Transverse colon (tissue), 4 donors: Measurements from ENCODE around the gene FZD8. TPM values are rescaled to one million over a fixed set of nuclear protein-coding genes. Genes with fewer than 3 reads are reported as not detected.

Experiments used
- DNase-seq: peaks from one replicate; pipeline ENCODE4 v3.0.0-alpha.2; 2019
- H3K27ac ChIP-seq, 4 donors: fragments of 200-600 bp; sonication (generic); 2 replicates each; pipeline ENCODE4 v1.5.1; 2016 to 2018; ENCODE audit warnings: inconsistent platforms in 4 of 4
- H3K27me3 ChIP-seq: fragments of 200-600 bp; sonication (generic); 2 replicates; pipeline ENCODE4 v1.5.1; 2017; ENCODE audit warnings: inconsistent platforms
- H3K36me3 ChIP-seq, 4 donors: fragments of 200-600 bp; sonication (generic); 2 replicates each; pipeline ENCODE4 v1.5.1; 2017 to 2019; ENCODE audit warnings: inconsistent platforms in 4 of 4
- H3K4me1 ChIP-seq, 4 donors: fragments of 200-600 bp; sonication (generic); 2 replicates each; pipeline ENCODE4 v1.5.1; 2017 to 2020; ENCODE audit warnings: inconsistent platforms in 4 of 4
- H3K4me3 ChIP-seq, 4 donors: fragments of 200-600 bp; sonication (generic); 1 replicate in 1 of 4; 2 replicates in 3 of 4; pipeline versions ENCODE4 v1.5.1 to v1.6.1; 2017 to 2019; ENCODE audit warnings: inconsistent platforms in 4 of 4
- H3K9me3 ChIP-seq, 2 donors: fragments of 200-600 bp; sonication (generic); 2 replicates each; pipeline ENCODE4 v1.5.1; 2017 to 2019; ENCODE audit warnings: inconsistent platforms in 2 of 2
- EP300 ChIP-seq: sonication (generic); formaldehyde crosslinking; IDR thresholded peaks from one replicate; pipeline ENCODE4 v1.6.1; 2017; ENCODE audit warnings: antibody characterized with exemption, low read depth
- POLR2A ChIP-seq: fragments of 450-650 bp; IDR thresholded peaks from one replicate; pipeline ENCODE4 v1.6.1; 2016; ENCODE audit warnings: antibody characterized with exemption, mild to moderate bottlenecking, moderate library complexity
- POLR2AphosphoS5 ChIP-seq, 3 donors: sonication (generic); formaldehyde crosslinking; IDR thresholded peaks; one replicate each; pipeline ENCODE4 v1.6.1; 2016; ENCODE audit warnings: antibody characterized with exemption in 3 of 3
- WGBS, 2 donors: methylation state at CpG; one replicate each; pipeline ENCODE4 v1.1.5; 2018; ENCODE audit warnings: low coverage in 1 of 2; 5-methylcytosine and 5-hydroxymethylcytosine counted together
- in situ Hi-C, 4 donors: fragments of 200-750 bp; cut with MboI; loops; one replicate each; pipeline versions ENCODE4 v1.15.0 to v1.15.1; 2017; ENCODE audit warnings: low sequenced_read_pairs in 3 of 4, low pct_ligation_motif_present in 1 of 4, low pct_unique_long_range_greater_than_20kb in 1 of 4
- intact Hi-C: fragments of 100-400 bp; cut with DNase I; formaldehyde crosslinking; loops from one replicate; pipeline ENCODE4 v1.15.1; 2023; ENCODE audit warnings: low total_unique reads
- total RNA-seq, 4 donors: library from RNA; depleted of rRNA; stranded (reverse); fragments of >200 nt; gene quantifications; one replicate each; pipeline ENCODE4 v1.1.0, GENCODE V29; 2016
- TF ChIP-seq, protein P1 (sequence below), 5 experiments: fragments of 200-600 bp in 3 of 5; fragments of 450-650 bp in 2 of 5; sonication (generic) in 3 of 5; IDR thresholded peaks; 1 replicate in 2 of 5; 2 replicates in 3 of 5; pipeline ENCODE4 v1.5.1; 2016 to 2017; ENCODE audit warnings: antibody characterized with exemption in 5 of 5, inconsistent platforms in 3 of 5, mild to moderate bottlenecking in 2 of 5, moderate library complexity in 1 of 5

The FZD8 gene
- total RNA-seq, 4 donors from 2014 or later: 8.6 to 14.9 (median 10.6) TPM

DNA sequence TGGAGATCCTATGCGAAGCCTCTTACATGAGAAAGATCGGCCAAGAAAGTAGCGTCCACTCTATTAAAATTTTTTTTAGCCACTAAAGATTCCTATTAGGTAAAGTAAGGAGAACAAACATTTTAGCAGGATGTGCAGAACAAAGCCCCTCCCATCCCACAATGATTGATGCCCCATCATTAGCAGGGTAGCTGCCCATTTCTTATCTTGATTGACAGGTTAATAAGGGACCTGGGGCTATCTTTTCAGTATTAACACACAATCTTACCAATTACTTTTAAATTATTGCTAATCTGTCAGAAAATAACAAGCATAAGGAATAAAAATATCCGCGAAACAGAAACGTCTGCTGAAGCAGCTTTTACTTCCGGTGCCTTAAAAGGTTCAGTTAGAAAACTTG is 5.1 kb downstream of the FZD8 start:
- H3K4me3 ChIP-seq: no peak overlapping the region
- peaks cover 0 to 17% (median 6%) of the 10 kb centered on the region in 4 donors for H3K4me1 ChIP-seq
- 69 to 84% methylated on average over 7 of the region's 7 CpGs for WGBS, 2 donors
- in situ Hi-C loops (loop anchor here (5.0 to 25.0 kb wide), 5 partner anchors 275 to 1150 kb away; no protein-coding TSS in a partner anchor), intact Hi-C loops (loop anchor here (5.0 to 10.0 kb wide), 2 partner anchors 1140 to 1248 kb away; no protein-coding TSS in a partner anchor)
- H3K27ac ChIP-seq: no peak overlapping the region
- no peak for DNase-seq
- no peaks in the 10 kb centered on the region for H3K9me3 ChIP-seq
- peaks cover 5% of the 10 kb centered on the region for H3K27me3 ChIP-seq
- TF ChIP-seq POLR2AphosphoS5 (IDR thresholded peaks at IDR 0.05) (no peak), POLR2A (no peak), EP300 (no peak)
- TF ChIP-seq, protein P1, sequence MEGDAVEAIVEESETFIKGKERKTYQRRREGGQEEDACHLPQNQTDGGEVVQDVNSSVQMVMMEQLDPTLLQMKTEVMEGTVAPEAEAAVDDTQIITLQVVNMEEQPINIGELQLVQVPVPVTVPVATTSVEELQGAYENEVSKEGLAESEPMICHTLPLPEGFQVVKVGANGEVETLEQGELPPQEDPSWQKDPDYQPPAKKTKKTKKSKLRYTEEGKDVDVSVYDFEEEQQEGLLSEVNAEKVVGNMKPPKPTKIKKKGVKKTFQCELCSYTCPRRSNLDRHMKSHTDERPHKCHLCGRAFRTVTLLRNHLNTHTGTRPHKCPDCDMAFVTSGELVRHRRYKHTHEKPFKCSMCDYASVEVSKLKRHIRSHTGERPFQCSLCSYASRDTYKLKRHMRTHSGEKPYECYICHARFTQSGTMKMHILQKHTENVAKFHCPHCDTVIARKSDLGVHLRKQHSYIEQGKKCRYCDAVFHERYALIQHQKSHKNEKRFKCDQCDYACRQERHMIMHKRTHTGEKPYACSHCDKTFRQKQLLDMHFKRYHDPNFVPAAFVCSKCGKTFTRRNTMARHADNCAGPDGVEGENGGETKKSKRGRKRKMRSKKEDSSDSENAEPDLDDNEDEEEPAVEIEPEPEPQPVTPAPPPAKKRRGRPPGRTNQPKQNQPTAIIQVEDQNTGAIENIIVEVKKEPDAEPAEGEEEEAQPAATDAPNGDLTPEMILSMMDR (IDR thresholded peaks at IDR 0.05): no peak
- H3K36me3 ChIP-seq: no peaks in the 10 kb centered on the region

DNA sequence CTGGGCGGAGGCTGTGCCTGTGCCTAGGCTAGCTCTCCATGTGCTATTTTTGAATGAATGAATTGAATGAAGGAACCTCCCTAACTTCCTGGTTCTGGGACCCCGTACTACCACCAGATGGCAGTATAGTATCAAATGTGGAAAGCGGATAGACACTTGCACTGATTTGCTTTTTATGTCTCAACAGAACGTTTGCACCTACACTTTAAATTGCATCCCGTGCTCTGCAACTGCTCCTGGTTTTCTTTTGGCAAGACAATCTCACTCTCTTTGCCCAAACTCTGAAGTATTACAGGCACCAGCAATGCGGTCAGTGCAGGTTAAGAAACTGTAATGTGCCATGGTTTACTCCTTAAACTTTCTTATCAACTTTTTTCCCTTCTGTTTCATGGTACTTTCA is 6.5 kb downstream of the FZD8 start:
- H3K4me3 ChIP-seq: no peak overlapping the region
- 8 to 22% methylated on average over 3 to 6 of the region's 6 CpGs for WGBS, 2 donors
- DNase-seq: peak; percentile 33
- intact Hi-C loops (loop anchor here (5.0 to 10.0 kb wide), 2 partner anchors 1142 to 1249 kb away; no protein-coding TSS in a partner anchor), in situ Hi-C loops (loop anchor here (5.0 to 25.0 kb wide), 5 partner anchors 277 to 1152 kb away; no protein-coding TSS in a partner anchor)
- TF ChIP-seq POLR2AphosphoS5 (IDR thresholded peaks at IDR 0.05): no peak
- no peak for TF ChIP-seq POLR2A
- TF ChIP-seq, protein P1 (IDR thresholded peaks at IDR 0.05): peak; percentile 87 to 92 (median 91)
- no peak for TF ChIP-seq EP300
- peaks cover 0 to 17% (median 6%) of the 10 kb centered on the region in 4 donors for H3K4me1 ChIP-seq
- H3K36me3 ChIP-seq: no peaks in the 10 kb centered on the region
- no peaks in the 10 kb centered on the region for H3K9me3 ChIP-seq
- no peak overlapping the region for H3K27ac ChIP-seq
- H3K27me3 ChIP-seq: peaks cover 5% of the 10 kb centered on the region

DNA sequence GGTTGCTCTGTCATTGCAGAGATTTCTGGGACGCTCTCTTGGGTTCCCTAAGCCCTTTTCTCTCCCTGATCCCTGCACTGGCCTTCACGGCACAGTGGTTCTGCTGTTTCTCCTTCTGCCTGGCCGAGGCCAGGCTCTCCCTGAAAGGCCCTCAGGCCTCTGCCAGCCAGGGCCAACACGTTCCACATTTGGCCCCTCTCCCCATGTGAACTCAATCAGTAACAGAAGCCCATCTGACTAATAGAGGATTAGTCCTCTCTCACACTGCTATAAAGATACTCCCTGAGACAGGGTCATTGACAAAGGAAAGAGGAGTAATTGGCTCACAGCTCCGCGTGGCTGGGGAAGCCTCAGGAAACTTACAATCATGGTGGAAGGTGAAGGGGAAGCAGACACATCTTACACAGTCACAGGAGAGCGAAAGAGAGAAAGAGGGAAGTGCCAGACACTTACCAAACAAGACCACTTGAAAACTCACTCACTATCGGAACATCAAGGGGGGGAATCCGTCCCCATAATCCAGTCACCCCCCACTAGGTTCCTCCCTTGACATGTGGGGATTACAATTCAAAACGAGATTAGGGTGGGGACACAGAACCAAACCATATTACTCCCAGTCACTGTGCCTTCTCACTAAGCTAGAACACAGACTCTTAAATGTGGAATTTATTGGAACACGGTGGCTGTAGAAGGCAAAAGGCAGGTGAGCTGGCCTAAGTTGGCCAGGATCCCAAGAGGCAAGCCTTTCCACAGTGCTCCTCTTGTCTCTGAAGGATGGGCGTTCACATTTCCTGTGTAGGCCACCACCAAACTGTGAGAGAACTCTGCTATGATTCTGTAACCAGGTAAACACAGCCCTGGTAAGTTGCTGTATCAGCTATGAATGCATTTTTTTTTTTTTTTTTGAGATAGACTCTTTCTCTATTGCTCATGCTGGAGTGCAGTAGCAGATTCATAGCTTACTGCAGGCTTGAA is 8.8 kb downstream of the FZD8 start:
- WGBS, 2 donors: 53 to 63% methylated on average over 9 to 12 of the region's 12 CpGs
- in situ Hi-C loops: loop anchor here (10.0 to 25.0 kb wide), 4 partner anchors 279 to 1154 kb away; no protein-coding TSS in a partner anchor
- no peaks in the 10 kb centered on the region for H3K9me3 ChIP-seq
- no peak for DNase-seq
- H3K4me3 ChIP-seq: no peak overlapping the region
- no peaks in the 10 kb centered on the region for H3K36me3 ChIP-seq
- no peak overlapping the region for H3K27ac ChIP-seq
- intact Hi-C loops: loop anchor here (10.0 kb wide), 1 partner anchor 1252 kb away; no protein-coding TSS in a partner anchor
- no peaks in the 10 kb centered on the region for H3K27me3 ChIP-seq
- peaks cover 0 to 11% (median 0%) of the 10 kb centered on the region in 4 donors for H3K4me1 ChIP-seq
- TF ChIP-seq EP300 (no peak), POLR2A (no peak), POLR2AphosphoS5 (IDR thresholded peaks at IDR 0.05) (no peak)
- TF ChIP-seq, protein P1 (IDR thresholded peaks at IDR 0.05): no peak

DNA sequence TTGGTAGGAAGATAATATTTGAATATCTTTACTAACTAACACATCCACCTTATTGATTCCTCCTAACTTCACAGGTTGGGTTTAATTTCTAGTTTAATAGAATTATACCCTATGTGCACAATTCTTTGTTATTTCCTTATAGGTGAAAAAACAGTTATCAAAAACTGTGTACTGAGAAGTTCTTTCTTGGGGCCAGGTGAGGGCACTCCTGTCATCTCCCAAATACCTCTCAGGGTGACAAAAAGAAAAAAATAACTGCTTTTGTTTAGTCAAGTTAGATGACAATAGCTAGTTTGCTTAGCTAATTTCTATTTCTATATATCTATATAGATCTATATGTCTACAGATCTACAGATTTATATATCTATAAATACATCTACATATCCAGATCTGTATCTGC is 10.1 kb downstream of the FZD8 start:
- intact Hi-C loops: loop anchor here (10.0 kb wide), 1 partner anchor 1253 kb away; no protein-coding TSS in a partner anchor
- Histone ChIP-seq H3K36me3 (no peaks in the 10 kb centered on the region), H3K9me3 (no peaks in the 10 kb centered on the region), H3K4me3 (no peak overlapping the region), H3K4me1 (peaks cover 0 to 11% (median 0%) of the 10 kb centered on the region in 4 donors), H3K27me3 (no peaks in the 10 kb centered on the region), H3K27ac (no peak overlapping the region)
- no peak for DNase-seq
- in situ Hi-C loops: loop anchor here (10.0 to 25.0 kb wide), 4 partner anchors 280 to 1155 kb away; no protein-coding TSS in a partner anchor
- TF ChIP-seq POLR2A (no peak), POLR2AphosphoS5 (IDR thresholded peaks at IDR 0.05) (no peak), EP300 (no peak)
- TF ChIP-seq, protein P1 (IDR thresholded peaks at IDR 0.05): no peak
